Measurements from ENCODE around the gene CYB561A3. TPM values are rescaled to one million over a fixed set of nuclear protein-coding genes. Genes with fewer than 3 reads are reported as not detected.

Gene CYB561A3
- total RNA-seq, 1 donor from 2014 or later, result 12.1 TPM

GRCh38 chr11:61342207-61342803 lies 19.4 kb downstream of the CYB561A3 start:
- no peak overlapping the region for H3K4me3 Mint-ChIP-seq
- TF ChIP-seq EZH2 (IDR thresholded peaks at IDR 0.05), result no peak
- no peak for TF ChIP-seq EZH2phosphoT487 (IDR thresholded peaks at IDR 0.05)
- TF ChIP-seq CTCF (IDR thresholded peaks at IDR 0.05), result no peak

GRCh38 chr11:61341706-61342105 lies 20.0 kb downstream of the CYB561A3 start:
- no peaks in the 10 kb centered on the region for H3K27me3 ChIP-seq
- H3K36me3 ChIP-seq, result no peaks in the 10 kb centered on the region
- H4K20me1 ChIP-seq (ENCODE audit: low read depth), result no peaks in the 10 kb centered on the region
- Mint-ChIP-seq H3K27ac (peak overlapping the region; percentile 28), H3K4me1 (peaks cover 3% of the 10 kb centered on the region), H3K9me3 (no peaks in the 10 kb centered on the region), H3K4me3 (no peak overlapping the region), H3K36me3 (peaks cover 16% of the 10 kb centered on the region), H3K27me3 (ENCODE audit: insufficient read depth, low read depth) (no peaks in the 10 kb centered on the region)
- TF ChIP-seq EZH2 (IDR thresholded peaks at IDR 0.05), result no peak
- TF ChIP-seq EZH2phosphoT487 (IDR thresholded peaks at IDR 0.05), result no peak
- TF ChIP-seq CTCF (IDR thresholded peaks at IDR 0.05), result no peak
- no peak overlapping the region for H2AFZ ChIP-seq (replicated peaks)
- H3K4me3 ChIP-seq, result no peak overlapping the region
- no peak overlapping the region for H3K27ac ChIP-seq
- no peaks in the 10 kb centered on the region for H3K9me3 ChIP-seq (ENCODE audit: low read depth)
- H3K9ac ChIP-seq, result no peak overlapping the region
- no peaks in the 10 kb centered on the region for H3F3A ChIP-seq (ENCODE audit: low read depth)
- DNase-seq (ENCODE audit: low spot score), result no peak
- H3K4me1 ChIP-seq, result no peaks in the 10 kb centered on the region
- H3K79me2 ChIP-seq (ENCODE audit: low read depth), result no peaks in the 10 kb centered on the region
- no peak overlapping the region for H3K4me2 ChIP-seq

More at GRCh38 chr11:61342207-61342803, 19.4 kb downstream of the CYB561A3 start:
- Mint-ChIP-seq H3K36me3 (peaks cover 16% of the 10 kb centered on the region), H3K9me3 (no peaks in the 10 kb centered on the region), H3K27me3 (ENCODE audit: insufficient read depth, low read depth) (peaks cover under 1% of the 10 kb centered on the region), H3K27ac (peak overlapping the region; percentile 60), H3K4me1 (no peaks in the 10 kb centered on the region)
- Histone ChIP-seq H2AFZ (replicated peaks) (no peak overlapping the region), H3F3A (ENCODE audit: low read depth) (no peaks in the 10 kb centered on the region), H3K9me3 (ENCODE audit: low read depth) (no peaks in the 10 kb centered on the region), H3K27ac (no peak overlapping the region), H3K36me3 (no peaks in the 10 kb centered on the region), H4K20me1 (ENCODE audit: low read depth) (no peaks in the 10 kb centered on the region), H3K4me3 (no peak overlapping the region), H3K9ac (no peak overlapping the region), H3K4me1 (no peaks in the 10 kb centered on the region), H3K4me2 (no peak overlapping the region), H3K79me2 (ENCODE audit: low read depth) (no peaks in the 10 kb centered on the region), H3K27me3 (no peaks in the 10 kb centered on the region)
- no peak for DNase-seq (ENCODE audit: low spot score)

GRCh38 chr11:61340979-61341378 lies 20.7 kb downstream of the CYB561A3 start:
- Histone ChIP-seq H3K4me3 (no peak overlapping the region), H4K20me1 (ENCODE audit: low read depth) (no peaks in the 10 kb centered on the region), H3K79me2 (ENCODE audit: low read depth) (no peaks in the 10 kb centered on the region), H3K36me3 (no peaks in the 10 kb centered on the region), H3K27me3 (no peaks in the 10 kb centered on the region), H3F3A (ENCODE audit: low read depth) (peaks cover 4% of the 10 kb centered on the region), H3K9ac (no peak overlapping the region), H2AFZ (replicated peaks) (no peak overlapping the region), H3K27ac (no peak overlapping the region), H3K9me3 (ENCODE audit: low read depth) (no peaks in the 10 kb centered on the region), H3K4me1 (no peaks in the 10 kb centered on the region), H3K4me2 (no peak overlapping the region)
- DNase-seq (ENCODE audit: low spot score), result no peak
- no peak overlapping the region for H3K27ac Mint-ChIP-seq
- H3K4me3 Mint-ChIP-seq, result no peak overlapping the region
- H3K36me3 Mint-ChIP-seq, result peaks cover 16% of the 10 kb centered on the region
- no peaks in the 10 kb centered on the region for H3K27me3 Mint-ChIP-seq (ENCODE audit: insufficient read depth, low read depth)
- TF ChIP-seq EZH2phosphoT487 (IDR thresholded peaks at IDR 0.05), result no peak
- peaks cover 9% of the 10 kb centered on the region for H3K4me1 Mint-ChIP-seq
- H3K9me3 Mint-ChIP-seq, result no peaks in the 10 kb centered on the region

- H3K9me3 Mint-ChIP-seq, result no peaks in the 10 kb centered on the region
- no peaks in the 10 kb centered on the region for H3K79me2 ChIP-seq (ENCODE audit: low read depth)
Measured at GRCh38 chr11:61339490-61339878, 22.2 kb downstream of the CYB561A3 start.

More at GRCh38 chr11:61339490-61339878, 22.2 kb downstream of the CYB561A3 start:
- H3K4me2 ChIP-seq, result no peak overlapping the region
- H3K9me3 ChIP-seq (ENCODE audit: low read depth), result no peaks in the 10 kb centered on the region
- H3K4me3 ChIP-seq, result no peak overlapping the region
- no peaks in the 10 kb centered on the region for H3K4me1 ChIP-seq
- H3K9ac ChIP-seq, result no peak overlapping the region
- H3K4me1 Mint-ChIP-seq, result peaks cover 10% of the 10 kb centered on the region
- no peak overlapping the region for H3K27ac ChIP-seq
- no peaks in the 10 kb centered on the region for H4K20me1 ChIP-seq (ENCODE audit: low read depth)
- TF ChIP-seq EZH2 (IDR thresholded peaks at IDR 0.05) (no peak), CTCF (IDR thresholded peaks at IDR 0.05) (no peak), EZH2phosphoT487 (IDR thresholded peaks at IDR 0.05) (no peak)
- H3K27me3 ChIP-seq, result no peaks in the 10 kb centered on the region
- no peaks in the 10 kb centered on the region for H3K36me3 ChIP-seq
- H3K36me3 Mint-ChIP-seq, result peaks cover 14% of the 10 kb centered on the region
- DNase-seq (ENCODE audit: low spot score), result no peak
- no peak overlapping the region for H2AFZ ChIP-seq (replicated peaks)
- peaks cover 2% of the 10 kb centered on the region for H3K27me3 Mint-ChIP-seq (ENCODE audit: insufficient read depth, low read depth)
- H3K27ac Mint-ChIP-seq, result peak overlapping the region; percentile 81
- peaks cover 13% of the 10 kb centered on the region for H3F3A ChIP-seq (ENCODE audit: low read depth)
- H3K4me3 Mint-ChIP-seq, result no peak overlapping the region
